Parathyroid adenoma (tissue), 2 donors: ENCODE measurements around the gene PCBP3.
"Not testable (repeated sequence)": the region's sequence is repeated elsewhere in the genome, so short reads cannot be mapped to it uniquely, and the experiment has no call there.

Experiments
- H2AFZ ChIP-seq: fragments of 300-600 bp; sonication (generic); one replicate; pipeline ENCODE4 v1.7.0; 2017; ENCODE audit warnings: antibody characterized with exemption, mild to moderate bottlenecking
- H3K27ac ChIP-seq: fragments of 300-600 bp; sonication (generic); one replicate; pipeline ENCODE4 v1.7.0; 2017
- H3K27me3 ChIP-seq: fragments of 300-600 bp; sonication (generic); one replicate; pipeline ENCODE4 v1.7.0; 2017; ENCODE audit warnings: low read length; ENCODE audit not compliant: control insufficient read depth, insufficient read depth
- H3K36me3 ChIP-seq: fragments of 300-600 bp; sonication (generic); one replicate; pipeline ENCODE4 v1.7.0; 2017; ENCODE audit warnings: low read length; ENCODE audit not compliant: control insufficient read depth, insufficient read depth
- H3K4me1 ChIP-seq: fragments of 300-600 bp; sonication (generic); one replicate; pipeline ENCODE4 v1.7.0; 2017; ENCODE audit warnings: control low read depth
- H3K4me2 ChIP-seq: fragments of 300-600 bp; sonication (generic); one replicate; pipeline ENCODE4 v1.7.0; 2017; ENCODE audit warnings: low read length
- H3K4me3 ChIP-seq: fragments of 300-600 bp; sonication (generic); one replicate; pipeline ENCODE4 v1.7.0; 2017; ENCODE audit warnings: low read depth, low read length
- H3K79me2 ChIP-seq: fragments of 300-600 bp; sonication (generic); one replicate; pipeline ENCODE4 v1.7.0; 2017; ENCODE audit warnings: control low read depth
- H3K9ac ChIP-seq: fragments of 300-600 bp; sonication (generic); one replicate; pipeline ENCODE4 v1.7.0; 2017; ENCODE audit warnings: mild to moderate bottlenecking
- H3K9me3 ChIP-seq: fragments of 300-600 bp; sonication (generic); one replicate; pipeline ENCODE4 v1.7.0; 2017; ENCODE audit warnings: low read length; ENCODE audit not compliant: control insufficient read depth
- CTCF ChIP-seq: fragments of 300-600 bp; sonication (generic); IDR thresholded peaks from one replicate; pipeline ENCODE4 v1.7.0; 2017; ENCODE audit warnings: antibody characterized with exemption, mild to moderate bottlenecking
- donor health status: primary hyperparathyroidism.

The PCBP3 gene

GRCh38 chr21:45607909-45608295 lies 35.6 kb upstream of the PCBP3 start:
- H3K36me3 ChIP-seq = no peaks in the 10 kb centered on the region
- H3K4me3 ChIP-seq = no peak overlapping the region
- H3K9ac ChIP-seq = no peak overlapping the region
- H3K4me2 ChIP-seq = no peak overlapping the region
- no peak overlapping the region for H3K27ac ChIP-seq
- H2AFZ ChIP-seq = no peak overlapping the region
- H3K9me3 ChIP-seq = no peaks in the 10 kb centered on the region
- H3K79me2 ChIP-seq = no peaks in the 10 kb centered on the region
- TF ChIP-seq CTCF = no peak
- no peaks in the 10 kb centered on the region for H3K4me1 ChIP-seq
- no peaks in the 10 kb centered on the region for H3K27me3 ChIP-seq

GRCh38 chr21:45608747-45609470 lies 34.6 kb upstream of the PCBP3 start:
- H3K79me2 ChIP-seq, H3K4me3 ChIP-seq, H3K9ac ChIP-seq, H3K4me2 ChIP-seq, H3K27me3 ChIP-seq, H3K9me3 ChIP-seq, H3K36me3 ChIP-seq, H3K27ac ChIP-seq, H3K4me1 ChIP-seq, H2AFZ ChIP-seq: not testable (repeated sequence)

GRCh38 chr21:45609616-45610015 lies 33.9 kb upstream of the PCBP3 start:
- not testable (repeated sequence) for H3K27me3 ChIP-seq, H3K27ac ChIP-seq, H3K36me3 ChIP-seq

GRCh38 chr21:45611296-45611695 lies 32.2 kb upstream of the PCBP3 start:
- no peaks in the 10 kb centered on the region for H3K9me3 ChIP-seq
- H3K27me3 ChIP-seq = no peaks in the 10 kb centered on the region
- no peak overlapping the region for H3K27ac ChIP-seq

More at GRCh38 chr21:45609616-45610015, 33.9 kb upstream of the PCBP3 start:
- H3K9me3 ChIP-seq, H3K9ac ChIP-seq, H3K4me1 ChIP-seq, H3K4me3 ChIP-seq, H3K4me2 ChIP-seq, H2AFZ ChIP-seq, H3K79me2 ChIP-seq: not testable (repeated sequence)

GRCh38 chr21:45611939-45612664 lies 31.4 kb upstream of the PCBP3 start:
- H3K36me3 ChIP-seq = no peaks in the 10 kb centered on the region
- H3K79me2 ChIP-seq = no peaks in the 10 kb centered on the region
- no peak for TF ChIP-seq CTCF
- H3K4me3 ChIP-seq = no peak overlapping the region
- no peaks in the 10 kb centered on the region for H3K9me3 ChIP-seq
- no peaks in the 10 kb centered on the region for H3K27me3 ChIP-seq
- H3K27ac ChIP-seq = no peak overlapping the region
- no peak overlapping the region for H3K4me2 ChIP-seq
- no peaks in the 10 kb centered on the region for H3K4me1 ChIP-seq
- no peak overlapping the region for H2AFZ ChIP-seq
- H3K9ac ChIP-seq = no peak overlapping the region

More at GRCh38 chr21:45611296-45611695, 32.2 kb upstream of the PCBP3 start:
- no peak overlapping the region for H3K9ac ChIP-seq
- H3K4me2 ChIP-seq = no peak overlapping the region
- no peaks in the 10 kb centered on the region for H3K4me1 ChIP-seq
- no peak for TF ChIP-seq CTCF
- H3K79me2 ChIP-seq = no peaks in the 10 kb centered on the region
- H2AFZ ChIP-seq = no peak overlapping the region
- H3K36me3 ChIP-seq = no peaks in the 10 kb centered on the region
- H3K4me3 ChIP-seq = no peak overlapping the region

GRCh38 chr21:45612665-45613019 lies 30.9 kb upstream of the PCBP3 start:
- H3K4me2 ChIP-seq, H3K4me1 ChIP-seq, H3K27me3 ChIP-seq, H3K9ac ChIP-seq, H3K4me3 ChIP-seq, H3K27ac ChIP-seq, H3K36me3 ChIP-seq, H2AFZ ChIP-seq, H3K9me3 ChIP-seq, H3K79me2 ChIP-seq: not testable (repeated sequence)
